GM12878 (cell line): ENCODE results near the gene IFI35. TPM values are rescaled to one million over a fixed set of nuclear protein-coding genes. Genes with fewer than 3 reads are reported as not detected.

ENCODE experiments used
- ATAC-seq: fragments of 200-7000 bp; cut with Tn5 transposase; 3 replicates; pipeline ENCODE4 v1.9.1; 2020; ENCODE audit warnings: mild to moderate bottlenecking, moderate library complexity
- BruUV-seq: library from RNA; stranded (reverse); fragments of 400-500 nt; replicated peaks from 2 replicates; lab custom pipeline; 2021; lab: Mats Ljungman, UMichigan
- CTCF ChIA-PET: fragments of 300-600 bp; sonication (Branson Sonifier 250); formaldehyde crosslinking; extraction: SDS; loops from one replicate; lab custom pipeline; 2021; ENCODE audit warnings: inconsistent platforms; lab: Yijun Ruan, JAX
- POLR2A ChIA-PET: fragments of 350-600 bp; formaldehyde crosslinking; extraction: SDS; loops from one replicate; lab custom pipeline; 2021; ENCODE audit warnings: inconsistent platforms; lab: Charles Lee
- RAD21 ChIA-PET: fragments of 300-600 bp; sonication (Branson Sonifier 250); formaldehyde crosslinking; loops from one replicate; lab custom pipeline; 2023; ENCODE audit warnings: antibody characterized with exemption; ENCODE audit not compliant: unreplicated experiment; lab: Charles Lee
- SMC1A ChIA-PET: fragments of 300-600 bp; sonication (Branson Sonifier 250); formaldehyde crosslinking; loops from one replicate; lab custom pipeline; 2023; ENCODE audit not compliant: unreplicated experiment, uncharacterized antibody; lab: Charles Lee
- DNase-seq: peaks from one replicate; pipeline ENCODE4 v3.0.0-alpha.2; 2011; ENCODE audit warnings: low read depth, low spot score
- FAIRE-seq: peaks from 3 replicates; lab custom pipeline; 2011; peaks lifted over from hg19 to GRCh38; lab: Jason Lieb, UNC
- H2AFZ ChIP-seq: 2 replicates; pipeline ENCODE4 v1.6.0; 2011; ENCODE audit warnings: low read depth, low read length, control low read depth; ENCODE audit not compliant: control insufficient read depth
- H3K27ac ChIP-seq: 2 replicates; pipeline ENCODE4 v1.5.1; 2011; ENCODE audit warnings: control low read depth; ENCODE audit not compliant: control insufficient read depth, insufficient read depth
- H3K27me3 ChIP-seq, 2 experiments: replicated peaks in 1 of 2; 2 replicates each; pipeline versions ENCODE4 v1.6.0 to v1.6.1; 2011; ENCODE audit warnings: low read length in 1 of 2; ENCODE audit not compliant: control insufficient read depth in 2 of 2, insufficient read depth in 2 of 2
- H3K36me3 ChIP-seq, 2 experiments: 2 replicates each; pipeline ENCODE4 v1.5.1; 2011; ENCODE audit warnings: low read length in 1 of 2; ENCODE audit not compliant: control insufficient read depth in 2 of 2, insufficient read depth in 2 of 2
- H3K4me1 ChIP-seq: 2 replicates; pipeline ENCODE4 v1.6.1; 2011; ENCODE audit warnings: mild to moderate bottlenecking, low read length, moderate library complexity, mixed read lengths; ENCODE audit not compliant: control insufficient read depth, insufficient read depth
- H3K4me2 ChIP-seq: 2 replicates; pipeline ENCODE4 v1.6.0; 2011; ENCODE audit warnings: control low read depth; ENCODE audit not compliant: control insufficient read depth, insufficient read depth
- H3K4me3 ChIP-seq: fragments of 200-600 bp; sonication (generic); 2 replicates; pipeline ENCODE4 v1.5.1; 2016
- H3K79me2 ChIP-seq: 2 replicates; pipeline ENCODE4 v1.6.0; 2011; ENCODE audit warnings: low read length; ENCODE audit not compliant: control insufficient read depth, insufficient read depth
- H3K9ac ChIP-seq: 2 replicates; pipeline ENCODE4 v1.8.0; 2011; ENCODE audit warnings: low read length, control low read depth, mixed read lengths; ENCODE audit not compliant: control insufficient read depth, insufficient read depth
- H3K9me3 ChIP-seq: replicated peaks from 3 replicates; pipeline ENCODE4 v1.5.1; 2011; ENCODE audit warnings: mild to moderate bottlenecking, low read length; ENCODE audit not compliant: control insufficient read depth, insufficient read depth
- H4K20me1 ChIP-seq: 2 replicates; pipeline ENCODE4 v1.6.0; 2011; ENCODE audit not compliant: control insufficient read depth, insufficient read depth
- BRCA1 ChIP-seq: IDR thresholded peaks from 2 replicates; pipeline ENCODE4 v1.6.1; 2011; ENCODE audit warnings: low read depth, low read length, improper control_type of control experiment
- CBFB ChIP-seq: IDR thresholded peaks from 2 replicates; pipeline ENCODE4 v1.6.1; 2016; ENCODE audit warnings: antibody characterized with exemption, low read depth
- MTA3 ChIP-seq: IDR thresholded peaks from 2 replicates; pipeline ENCODE4 v1.6.1; 2012; ENCODE audit warnings: low read length, inconsistent platforms, borderline replicate concordance
- PML ChIP-seq: IDR thresholded peaks from 2 replicates; pipeline ENCODE4 v1.6.1; 2012; ENCODE audit warnings: low read length, inconsistent platforms
- POLR2AphosphoS2 ChIP-seq: IDR thresholded peaks from 2 replicates; pipeline ENCODE4 v1.6.1; 2011; ENCODE audit warnings: low read depth, mild to moderate bottlenecking, low read length, improper control_type of control experiment, moderate library complexity
- WGBS: methylation state at CpG from one replicate; pipeline ENCODE4 v1.1.6; 2016; ENCODE audit warnings: low lambda C conversion rate; ENCODE audit not compliant: insufficient replicate concordance, insufficient coverage; ENCODE audit errors: missing lambda C conversion rate; 5-methylcytosine and 5-hydroxymethylcytosine counted together
- in situ Hi-C: fragments of 300-500 bp; cut with MboI; formaldehyde crosslinking; loops from 9 replicates; pipeline ENCODE4 v1.14.3; 2018; ENCODE audit warnings: mixed read lengths
- intact Hi-C: fragments of 100-400 bp; cut with micrococcal nuclease; formaldehyde crosslinking; loops from one replicate; pipeline ENCODE4 v1.14.2; 2022; ENCODE audit not compliant: unreplicated experiment
- polyA plus RNA-seq, 11 experiments: library from polyadenylated mRNA; depleted of rRNA in 4 of 11; unstranded in 6 of 11; stranded (reverse) in 5 of 11; fragments of >200 nt; fragmentation: Nextera tagmentation in 4 of 11; fragmentation: Illumina TruSeq in 1 of 11; extraction: Ambion mirVana in 4 of 11; extraction: Trizol in 1 of 11; gene quantifications; 1 replicate in 1 of 11; 2 replicates in 10 of 11; pipeline versions ENCODE4 v1.2.1 to v1.2.3, GENCODE V29; 2011 to 2016; ENCODE audit warnings: inconsistent platforms in 2 of 11, missing spikeins in 2 of 11, low read depth in 1 of 11
- total RNA-seq, 4 experiments: library from RNA; depleted of rRNA in 3 of 4; stranded (reverse); fragments of >200 nt in 3 of 4; fragmentation: Illumina TruSeq in 1 of 4; extraction: Trizol in 1 of 4; gene quantifications; 2 replicates each; pipeline versions ENCODE4 v1.2.1 to v1.2.3, GENCODE V29; 2013 to 2021
- TF ChIP-seq, protein P1 (sequence below): fragments of 450-650 bp; IDR thresholded peaks from 2 replicates; pipeline ENCODE4 v1.6.1; 2017; ENCODE audit warnings: mild to moderate bottlenecking, moderate library complexity

The IFI35 gene
- total and polyA plus RNA-seq, 10 of the 15 experiments (the other 5 are each of a cell fraction or from before 2014, with no cell fraction given), result 18.4 to 92.2 (median 65.3) TPM

GRCh38 chr17:43003542-43004172, 2.9 kb upstream of the IFI35 start:
- no peak overlapping the region for H3K4me3 ChIP-seq
- no peak overlapping the region for H2AFZ ChIP-seq
- FAIRE-seq, result no peak
- no peak overlapping the region for H3K27ac ChIP-seq
- intact Hi-C loops, result no loop called here
- TF ChIP-seq PML (0 out of 2 replicates have a peak, but pooled peaks have one; percentile 18), BRCA1 (no peak), MTA3 (peak; percentile 50; the same call in 1 of the 2 replicates), CBFB (peak; percentile 39; the same call in 1 of the 2 replicates), POLR2AphosphoS2 (peak; percentile 36; the same call in 1 of the 2 replicates)
- TF ChIP-seq, protein P1, sequence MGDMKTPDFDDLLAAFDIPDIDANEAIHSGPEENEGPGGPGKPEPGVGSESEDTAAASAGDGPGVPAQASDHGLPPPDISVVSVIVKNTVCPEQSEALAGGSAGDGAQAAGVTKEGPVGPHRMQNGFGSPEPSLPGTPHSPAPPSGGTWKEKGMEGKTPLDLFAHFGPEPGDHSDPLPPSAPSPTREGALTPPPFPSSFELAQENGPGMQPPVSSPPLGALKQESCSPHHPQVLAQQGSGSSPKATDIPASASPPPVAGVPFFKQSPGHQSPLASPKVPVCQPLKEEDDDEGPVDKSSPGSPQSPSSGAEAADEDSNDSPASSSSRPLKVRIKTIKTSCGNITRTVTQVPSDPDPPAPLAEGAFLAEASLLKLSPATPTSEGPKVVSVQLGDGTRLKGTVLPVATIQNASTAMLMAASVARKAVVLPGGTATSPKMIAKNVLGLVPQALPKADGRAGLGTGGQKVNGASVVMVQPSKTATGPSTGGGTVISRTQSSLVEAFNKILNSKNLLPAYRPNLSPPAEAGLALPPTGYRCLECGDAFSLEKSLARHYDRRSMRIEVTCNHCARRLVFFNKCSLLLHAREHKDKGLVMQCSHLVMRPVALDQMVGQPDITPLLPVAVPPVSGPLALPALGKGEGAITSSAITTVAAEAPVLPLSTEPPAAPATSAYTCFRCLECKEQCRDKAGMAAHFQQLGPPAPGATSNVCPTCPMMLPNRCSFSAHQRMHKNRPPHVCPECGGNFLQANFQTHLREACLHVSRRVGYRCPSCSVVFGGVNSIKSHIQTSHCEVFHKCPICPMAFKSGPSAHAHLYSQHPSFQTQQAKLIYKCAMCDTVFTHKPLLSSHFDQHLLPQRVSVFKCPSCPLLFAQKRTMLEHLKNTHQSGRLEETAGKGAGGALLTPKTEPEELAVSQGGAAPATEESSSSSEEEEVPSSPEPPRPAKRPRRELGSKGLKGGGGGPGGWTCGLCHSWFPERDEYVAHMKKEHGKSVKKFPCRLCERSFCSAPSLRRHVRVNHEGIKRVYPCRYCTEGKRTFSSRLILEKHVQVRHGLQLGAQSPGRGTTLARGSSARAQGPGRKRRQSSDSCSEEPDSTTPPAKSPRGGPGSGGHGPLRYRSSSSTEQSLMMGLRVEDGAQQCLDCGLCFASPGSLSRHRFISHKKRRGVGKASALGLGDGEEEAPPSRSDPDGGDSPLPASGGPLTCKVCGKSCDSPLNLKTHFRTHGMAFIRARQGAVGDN, result no peak
- RAD21 ChIA-PET, result no interaction called here
- no peaks in the 10 kb centered on the region for H3K27me3 ChIP-seq
- no peak overlapping the region for H3K9ac ChIP-seq
- WGBS, result 86% methylated on average over 5 of the region's 5 CpGs
- POLR2A ChIA-PET, result interaction anchor here (0.6 to 1.1 kb wide), 2 partner anchors 48 to 237 kb away, joined by 3 read pairs; no protein-coding TSS in a partner anchor
- SMC1A ChIA-PET, result no interaction called here
- H3K9me3 ChIP-seq, result no peaks in the 10 kb centered on the region
- no peak overlapping the region for H3K4me2 ChIP-seq
- H3K79me2 ChIP-seq, result peaks cover 40% of the 10 kb centered on the region
- DNase-seq, result no peak
- H3K36me3 ChIP-seq, result peaks cover 8 to 19% of the 10 kb centered on the region in 2 experiments
- H3K4me1 ChIP-seq, result peaks cover 6% of the 10 kb centered on the region
- in situ Hi-C loops, result no loop called here
- no peaks in the 10 kb centered on the region for H4K20me1 ChIP-seq
- no peak for ATAC-seq
- CTCF ChIA-PET, result interaction anchor here (1.3 kb wide), 1 partner anchor 161 kb away, joined by 3 read pairs; no protein-coding TSS in a partner anchor
- BruUV-seq, result no TSS peak
